ENCODE data around the gene TMCO4.

TMCO4 gene

GRCh38 chr1:19710825-19711611, 88.7 kb downstream of the TMCO4 start:
- no peak for DNase-seq

GRCh38 chr1:19709260-19709793, 90.4 kb downstream of the TMCO4 start:
- DNase-seq, result no peak

GRCh38 chr1:19708567-19709110, 91.1 kb downstream of the TMCO4 start:
- DNase-seq, result no peak

GRCh38 chr1:19706136-19706535, 93.6 kb downstream of the TMCO4 start:
- DNase-seq, result no peak

- no peak for DNase-seq
Observed at GRCh38 chr1:19705464-19705863, 94.3 kb downstream of the TMCO4 start.

GRCh38 chr1:19704247-19705113, 95.2 kb downstream of the TMCO4 start:
- peak in 1 of 2 donors; percentile 4 for DNase-seq

- no peak for DNase-seq
Observed at GRCh38 chr1:19703280-19703679, 96.4 kb downstream of the TMCO4 start.

- DNase-seq, result no peak
Observed at GRCh38 chr1:19700079-19700777, 99.5 kb downstream of the TMCO4 start.

- no peak for DNase-seq
Observed at GRCh38 chr1:19698181-19698580, 101.5 kb downstream of the TMCO4 start.

- no peak for DNase-seq
Observed at GRCh38 chr1:19696820-19697219, 102.9 kb downstream of the TMCO4 start.

- DNase-seq, result no peak
Observed at GRCh38 chr1:19695772-19696171, 103.9 kb downstream of the TMCO4 start.

GRCh38 chr1:19694298-19694697, 105.4 kb downstream of the TMCO4 start:
- DNase-seq, result no peak

GRCh38 chr1:19690342-19690741, 109.4 kb downstream of the TMCO4 start:
- no peak for DNase-seq

GRCh38 chr1:19689856-19690255, 109.9 kb downstream of the TMCO4 start:
- DNase-seq, result no peak

- no peak for DNase-seq
Observed at GRCh38 chr1:19689085-19689757, 110.5 kb downstream of the TMCO4 start.

- DNase-seq, result no peak
Observed at GRCh38 chr1:19688041-19688842, 111.5 kb downstream of the TMCO4 start.

- DNase-seq, result no peak
Observed at GRCh38 chr1:19687414-19687813, 112.3 kb downstream of the TMCO4 start.

- no peak for DNase-seq
Observed at GRCh38 chr1:19685994-19686393, 113.7 kb downstream of the TMCO4 start.

- no peak for DNase-seq
Observed at GRCh38 chr1:19684677-19685076, 115.0 kb downstream of the TMCO4 start.

- DNase-seq, result no peak
Observed at GRCh38 chr1:19683351-19683750, 116.4 kb downstream of the TMCO4 start.

GRCh38 chr1:19682901-19683300, 116.8 kb downstream of the TMCO4 start:
- no peak for DNase-seq
